ENCODE data around the gene GPR142.

DNA sequence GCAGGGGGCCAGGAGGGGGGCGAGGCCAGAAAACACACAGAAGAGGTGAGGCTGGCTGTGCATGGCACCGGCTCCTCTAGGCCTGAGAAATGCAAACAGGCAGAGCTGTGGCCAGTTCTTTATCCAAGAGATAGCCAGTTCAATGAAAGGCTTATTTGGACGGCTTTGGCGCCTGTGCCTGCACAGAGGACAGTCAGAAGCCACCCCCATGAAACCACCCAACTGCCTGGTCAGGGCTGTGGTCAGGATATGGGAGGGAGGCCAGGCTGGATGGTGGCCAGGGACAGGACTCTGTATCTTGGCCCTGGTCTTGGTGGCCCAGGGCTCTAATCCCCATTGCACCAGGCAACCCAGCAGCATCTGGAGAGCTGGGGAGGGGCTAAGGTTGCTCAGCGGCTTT lies 40.1 kb downstream of the GPR142 start:
- TF ChIP-seq, protein P1, sequence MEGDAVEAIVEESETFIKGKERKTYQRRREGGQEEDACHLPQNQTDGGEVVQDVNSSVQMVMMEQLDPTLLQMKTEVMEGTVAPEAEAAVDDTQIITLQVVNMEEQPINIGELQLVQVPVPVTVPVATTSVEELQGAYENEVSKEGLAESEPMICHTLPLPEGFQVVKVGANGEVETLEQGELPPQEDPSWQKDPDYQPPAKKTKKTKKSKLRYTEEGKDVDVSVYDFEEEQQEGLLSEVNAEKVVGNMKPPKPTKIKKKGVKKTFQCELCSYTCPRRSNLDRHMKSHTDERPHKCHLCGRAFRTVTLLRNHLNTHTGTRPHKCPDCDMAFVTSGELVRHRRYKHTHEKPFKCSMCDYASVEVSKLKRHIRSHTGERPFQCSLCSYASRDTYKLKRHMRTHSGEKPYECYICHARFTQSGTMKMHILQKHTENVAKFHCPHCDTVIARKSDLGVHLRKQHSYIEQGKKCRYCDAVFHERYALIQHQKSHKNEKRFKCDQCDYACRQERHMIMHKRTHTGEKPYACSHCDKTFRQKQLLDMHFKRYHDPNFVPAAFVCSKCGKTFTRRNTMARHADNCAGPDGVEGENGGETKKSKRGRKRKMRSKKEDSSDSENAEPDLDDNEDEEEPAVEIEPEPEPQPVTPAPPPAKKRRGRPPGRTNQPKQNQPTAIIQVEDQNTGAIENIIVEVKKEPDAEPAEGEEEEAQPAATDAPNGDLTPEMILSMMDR (IDR thresholded peaks at IDR 0.05), result no peak
- no peak for TF ChIP-seq POLR2AphosphoS5 (IDR thresholded peaks at IDR 0.05; ENCODE audit: low read depth, low read length)
- no peak for TF ChIP-seq JUND (IDR thresholded peaks at IDR 0.05)
- TF ChIP-seq, protein P2, sequence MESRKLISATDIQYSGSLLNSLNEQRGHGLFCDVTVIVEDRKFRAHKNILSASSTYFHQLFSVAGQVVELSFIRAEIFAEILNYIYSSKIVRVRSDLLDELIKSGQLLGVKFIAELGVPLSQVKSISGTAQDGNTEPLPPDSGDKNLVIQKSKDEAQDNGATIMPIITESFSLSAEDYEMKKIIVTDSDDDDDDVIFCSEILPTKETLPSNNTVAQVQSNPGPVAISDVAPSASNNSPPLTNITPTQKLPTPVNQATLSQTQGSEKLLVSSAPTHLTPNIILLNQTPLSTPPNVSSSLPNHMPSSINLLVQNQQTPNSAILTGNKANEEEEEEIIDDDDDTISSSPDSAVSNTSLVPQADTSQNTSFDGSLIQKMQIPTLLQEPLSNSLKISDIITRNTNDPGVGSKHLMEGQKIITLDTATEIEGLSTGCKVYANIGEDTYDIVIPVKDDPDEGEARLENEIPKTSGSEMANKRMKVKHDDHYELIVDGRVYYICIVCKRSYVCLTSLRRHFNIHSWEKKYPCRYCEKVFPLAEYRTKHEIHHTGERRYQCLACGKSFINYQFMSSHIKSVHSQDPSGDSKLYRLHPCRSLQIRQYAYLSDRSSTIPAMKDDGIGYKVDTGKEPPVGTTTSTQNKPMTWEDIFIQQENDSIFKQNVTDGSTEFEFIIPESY (IDR thresholded peaks at IDR 0.05; ENCODE audit: borderline replicate concordance, low read depth), result no peak
- TF ChIP-seq, protein P3, sequence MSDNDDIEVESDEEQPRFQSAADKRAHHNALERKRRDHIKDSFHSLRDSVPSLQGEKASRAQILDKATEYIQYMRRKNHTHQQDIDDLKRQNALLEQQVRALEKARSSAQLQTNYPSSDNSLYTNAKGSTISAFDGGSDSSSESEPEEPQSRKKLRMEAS (IDR thresholded peaks at IDR 0.05; ENCODE audit: low read depth), result no peak
- TF ChIP-seq YY1 (IDR thresholded peaks at IDR 0.05; ENCODE audit: low read depth), result no peak
- no peak for TF ChIP-seq EZH2phosphoT487 (IDR thresholded peaks at IDR 0.05; ENCODE audit: borderline replicate concordance, low read depth)
- TF ChIP-seq TAF1 (IDR thresholded peaks at IDR 0.05; ENCODE audit: borderline replicate concordance, low read depth, low read length), result no peak

All from SK-N-SH (cell line).